ENCODE measurements around the gene WDR33. TPM values are rescaled to one million over a fixed set of nuclear protein-coding genes. Genes with fewer than 3 reads are reported as not detected.

The WDR33 gene
- total and polyA plus RNA-seq, 5 donors from 2014 or later: 31.5 to 71.4 (median 36.3) TPM

GRCh38 chr2:127670055-127670956, 140.7 kb downstream of the WDR33 start:
- Mint-ChIP-seq H3K9me3 (no peaks in the 10 kb centered on the region), H3K27ac (no peak overlapping the region), H3K4me3 (no peak overlapping the region), H3K4me1 (peaks cover 0 to 9% (median 4%) of the 10 kb centered on the region in 4 donors), H3K36me3 (no peaks in the 10 kb centered on the region), H3K27me3 (peaks cover 76% of the 10 kb centered on the region)
- Histone ChIP-seq H3K27ac (ENCODE audit: insufficient read depth, low read length, poor library complexity, severe bottlenecking) (no peak overlapping the region), H3K4me1 (ENCODE audit: control insufficient read depth, insufficient read depth, low read length, poor library complexity, severe bottlenecking) (peaks cover 5% of the 10 kb centered on the region), H3K36me3 (ENCODE audit: control insufficient read depth, insufficient read depth, low read length) (no peaks in the 10 kb centered on the region), H3K4me3 (ENCODE audit: low read depth, low read length) (no peak overlapping the region), H3K27me3 (ENCODE audit: control insufficient read depth, insufficient read depth, low read length) (peaks cover 23% of the 10 kb centered on the region), H3K9me3 (ENCODE audit: control insufficient read depth in 2 of 2, low read length in 2 of 2) (no peaks in the 10 kb centered on the region)
- ATAC-seq (ENCODE audit: low read depth in 2 of 2) (no peak), DNase-seq (no peak)

- Histone ChIP-seq H3K27ac (ENCODE audit: insufficient read depth, low read length, poor library complexity, severe bottlenecking) (no peak overlapping the region), H3K4me1 (ENCODE audit: control insufficient read depth, insufficient read depth, low read length, poor library complexity, severe bottlenecking) (no peaks in the 10 kb centered on the region), H3K4me3 (ENCODE audit: low read depth, low read length) (no peak overlapping the region), H3K27me3 (ENCODE audit: control insufficient read depth, insufficient read depth, low read length) (peaks cover 28% of the 10 kb centered on the region), H3K9me3 (ENCODE audit: control insufficient read depth in 2 of 2, low read length in 2 of 2) (no peaks in the 10 kb centered on the region), H3K36me3 (ENCODE audit: control insufficient read depth, insufficient read depth, low read length) (no peaks in the 10 kb centered on the region)
- ATAC-seq (ENCODE audit: low read depth in 2 of 2): no peak
- no peaks in the 10 kb centered on the region for H3K9me3 Mint-ChIP-seq
- H3K36me3 Mint-ChIP-seq: peaks cover 3% of the 10 kb centered on the region
- H3K27ac Mint-ChIP-seq: no peak overlapping the region
- no peak for DNase-seq
- H3K27me3 Mint-ChIP-seq: peaks cover 76% of the 10 kb centered on the region
- no peak overlapping the region for H3K4me3 Mint-ChIP-seq
- peaks cover 0 to 4% (median under 1%) of the 10 kb centered on the region in 4 donors for H3K4me1 Mint-ChIP-seq
These were observed 141.9 kb downstream of the WDR33 start for GRCh38 chr2:127669056-127669455.

GRCh38 chr2:127665267-127665893, 145.6 kb downstream of the WDR33 start:
- Mint-ChIP-seq H3K4me3 (no peak overlapping the region), H3K36me3 (peaks cover 3% of the 10 kb centered on the region), H3K27ac (no peak overlapping the region), H3K9me3 (no peaks in the 10 kb centered on the region), H3K4me1 (peaks cover 0 to 3% (median 0%) of the 10 kb centered on the region in 4 donors), H3K27me3 (peaks cover 61% of the 10 kb centered on the region)
- no peak for ATAC-seq (ENCODE audit: low read depth in 2 of 2)
- no peaks in the 10 kb centered on the region for H3K9me3 ChIP-seq (ENCODE audit: control insufficient read depth in 2 of 2, low read length in 2 of 2)
- H3K27me3 ChIP-seq (ENCODE audit: control insufficient read depth, insufficient read depth, low read length): peaks cover 29% of the 10 kb centered on the region
- H3K4me1 ChIP-seq (ENCODE audit: control insufficient read depth, insufficient read depth, low read length, poor library complexity, severe bottlenecking): no peaks in the 10 kb centered on the region
- H3K36me3 ChIP-seq (ENCODE audit: control insufficient read depth, insufficient read depth, low read length): no peaks in the 10 kb centered on the region
- DNase-seq: no peak
- H3K4me3 ChIP-seq (ENCODE audit: low read depth, low read length): no peak overlapping the region
- no peak overlapping the region for H3K27ac ChIP-seq (ENCODE audit: insufficient read depth, low read length, poor library complexity, severe bottlenecking)

- no peaks in the 10 kb centered on the region for H3K4me1 ChIP-seq (ENCODE audit: control insufficient read depth, insufficient read depth, low read length, poor library complexity, severe bottlenecking)
- Mint-ChIP-seq H3K9me3 (no peaks in the 10 kb centered on the region), H3K36me3 (peaks cover 3% of the 10 kb centered on the region), H3K27ac (no peak overlapping the region), H3K4me3 (no peak overlapping the region), H3K27me3 (peaks cover 56% of the 10 kb centered on the region), H3K4me1 (peaks cover 0 to 3% (median 0%) of the 10 kb centered on the region in 4 donors)
- no peak overlapping the region for H3K27ac ChIP-seq (ENCODE audit: insufficient read depth, low read length, poor library complexity, severe bottlenecking)
- H3K4me3 ChIP-seq (ENCODE audit: low read depth, low read length): no peak overlapping the region
- ATAC-seq (ENCODE audit: low read depth in 2 of 2): no peak
- no peaks in the 10 kb centered on the region for H3K9me3 ChIP-seq (ENCODE audit: control insufficient read depth in 2 of 2, low read length in 2 of 2)
- DNase-seq: no peak
- H3K27me3 ChIP-seq (ENCODE audit: control insufficient read depth, insufficient read depth, low read length): peaks cover 24% of the 10 kb centered on the region
- H3K36me3 ChIP-seq (ENCODE audit: control insufficient read depth, insufficient read depth, low read length): no peaks in the 10 kb centered on the region
These were observed 146.1 kb downstream of the WDR33 start for GRCh38 chr2:127664895-127665225.

- peaks cover 3% of the 10 kb centered on the region for H3K36me3 Mint-ChIP-seq
- H3K27ac Mint-ChIP-seq: no peak overlapping the region
- no peaks in the 10 kb centered on the region for H3K9me3 ChIP-seq (ENCODE audit: control insufficient read depth in 2 of 2, low read length in 2 of 2)
- ATAC-seq (ENCODE audit: low read depth in 2 of 2) (no peak), DNase-seq (no peak)
- H3K4me1 ChIP-seq (ENCODE audit: control insufficient read depth, insufficient read depth, low read length, poor library complexity, severe bottlenecking): no peaks in the 10 kb centered on the region
- no peak overlapping the region for H3K4me3 Mint-ChIP-seq
- no peak overlapping the region for H3K4me3 ChIP-seq (ENCODE audit: low read depth, low read length)
- no peak overlapping the region for H3K27ac ChIP-seq (ENCODE audit: insufficient read depth, low read length, poor library complexity, severe bottlenecking)
- H3K9me3 Mint-ChIP-seq: no peaks in the 10 kb centered on the region
- H3K27me3 ChIP-seq (ENCODE audit: control insufficient read depth, insufficient read depth, low read length): peaks cover 24% of the 10 kb centered on the region
- H3K36me3 ChIP-seq (ENCODE audit: control insufficient read depth, insufficient read depth, low read length): no peaks in the 10 kb centered on the region
- peaks cover 55% of the 10 kb centered on the region for H3K27me3 Mint-ChIP-seq
- H3K4me1 Mint-ChIP-seq: peaks cover 0 to 3% (median 0%) of the 10 kb centered on the region in 4 donors
These were observed 146.7 kb downstream of the WDR33 start for GRCh38 chr2:127664065-127664894.

GRCh38 chr2:127663566-127664064, 147.4 kb downstream of the WDR33 start:
- ATAC-seq (ENCODE audit: low read depth in 2 of 2) (no peak), DNase-seq (no peak)
- Histone ChIP-seq H3K9me3 (ENCODE audit: control insufficient read depth in 2 of 2, low read length in 2 of 2) (no peaks in the 10 kb centered on the region), H3K4me1 (ENCODE audit: control insufficient read depth, insufficient read depth, low read length, poor library complexity, severe bottlenecking) (no peaks in the 10 kb centered on the region), H3K36me3 (ENCODE audit: control insufficient read depth, insufficient read depth, low read length) (no peaks in the 10 kb centered on the region), H3K4me3 (ENCODE audit: low read depth, low read length) (no peak overlapping the region), H3K27me3 (ENCODE audit: control insufficient read depth, insufficient read depth, low read length) (peaks cover 22% of the 10 kb centered on the region), H3K27ac (ENCODE audit: insufficient read depth, low read length, poor library complexity, severe bottlenecking) (no peak overlapping the region)
- Mint-ChIP-seq H3K36me3 (peaks cover 3% of the 10 kb centered on the region), H3K4me1 (peaks cover 0 to 3% (median 0%) of the 10 kb centered on the region in 4 donors), H3K9me3 (no peaks in the 10 kb centered on the region), H3K4me3 (no peak overlapping the region), H3K27me3 (peaks cover 49% of the 10 kb centered on the region), H3K27ac (no peak overlapping the region)

- Histone ChIP-seq H3K27me3 (ENCODE audit: control insufficient read depth, insufficient read depth, low read length) (peaks cover 22% of the 10 kb centered on the region), H3K9me3 (ENCODE audit: control insufficient read depth in 2 of 2, low read length in 2 of 2) (no peaks in the 10 kb centered on the region), H3K36me3 (ENCODE audit: control insufficient read depth, insufficient read depth, low read length) (no peaks in the 10 kb centered on the region), H3K27ac (ENCODE audit: insufficient read depth, low read length, poor library complexity, severe bottlenecking) (no peak overlapping the region), H3K4me3 (ENCODE audit: low read depth, low read length) (no peak overlapping the region), H3K4me1 (ENCODE audit: control insufficient read depth, insufficient read depth, low read length, poor library complexity, severe bottlenecking) (no peaks in the 10 kb centered on the region)
- Mint-ChIP-seq H3K27ac (no peak overlapping the region), H3K4me3 (no peak overlapping the region), H3K4me1 (peaks cover 0 to 3% (median 0%) of the 10 kb centered on the region in 4 donors), H3K27me3 (peaks cover 47% of the 10 kb centered on the region), H3K36me3 (peaks cover 3% of the 10 kb centered on the region), H3K9me3 (no peaks in the 10 kb centered on the region)
- DNase-seq (no peak), ATAC-seq (ENCODE audit: low read depth in 2 of 2) (no peak)
These were observed 147.9 kb downstream of the WDR33 start for GRCh38 chr2:127662937-127663565.
